HepG2 (cell line): ENCODE data around the gene OR1S2.
"Not testable (repeated sequence)": the region's sequence is repeated elsewhere in the genome, so short reads cannot be mapped to it uniquely, and the experiment has no call there.

ENCODE experiments used
- MAFK ChIP-seq, 2 experiments: IDR thresholded peaks in 1 of 2; conservative IDR thresholded peaks in 1 of 2; 2 replicates each; pipeline ENCODE4 v1.6.1; 2011; ENCODE audit warnings: improper control_type of control experiment in 2 of 2, low read length in 2 of 2
- MEIS1 ChIP-seq: sonication (generic); formaldehyde crosslinking; IDR thresholded peaks from 2 replicates; pipeline ENCODE4 v1.9.0; 2021; ENCODE audit warnings: mild to moderate bottlenecking, missing genetic modification reagents, moderate library complexity, borderline replicate concordance
- TF ChIP-seq, protein P1 (sequence below): sonication (generic); formaldehyde crosslinking; conservative IDR thresholded peaks from 2 replicates; pipeline ENCODE4 v1.4.0; 2020; ENCODE audit warnings: missing genetic modification reagents
- TF ChIP-seq, protein P2 (sequence below): sonication (generic); formaldehyde crosslinking; IDR thresholded peaks from 2 replicates; pipeline ENCODE4 v1.4.0; 2020; ENCODE audit warnings: missing genetic modification reagents

DNA sequence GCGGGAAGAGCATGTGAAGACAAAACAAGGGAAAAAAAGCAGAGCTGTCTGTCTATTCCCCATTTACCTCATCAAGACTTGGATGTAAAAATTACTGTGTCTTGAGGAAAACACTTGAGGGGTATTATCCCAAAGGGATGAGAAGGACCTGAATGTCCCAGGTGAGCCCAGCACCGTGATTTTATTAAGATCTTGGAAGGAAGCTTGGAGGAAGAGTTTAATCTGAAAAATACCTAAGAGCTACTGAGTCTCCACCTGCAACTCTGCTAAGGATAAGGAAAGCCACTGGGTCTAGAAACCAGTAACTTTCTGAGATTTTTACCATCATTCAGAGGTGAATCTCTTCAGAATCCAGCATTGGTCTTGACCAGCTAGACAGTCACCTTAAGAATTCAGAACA lies 8.5 kb upstream of the OR1S2 start, which contains the start of gene OR1S1:
- TF ChIP-seq, protein P1, sequence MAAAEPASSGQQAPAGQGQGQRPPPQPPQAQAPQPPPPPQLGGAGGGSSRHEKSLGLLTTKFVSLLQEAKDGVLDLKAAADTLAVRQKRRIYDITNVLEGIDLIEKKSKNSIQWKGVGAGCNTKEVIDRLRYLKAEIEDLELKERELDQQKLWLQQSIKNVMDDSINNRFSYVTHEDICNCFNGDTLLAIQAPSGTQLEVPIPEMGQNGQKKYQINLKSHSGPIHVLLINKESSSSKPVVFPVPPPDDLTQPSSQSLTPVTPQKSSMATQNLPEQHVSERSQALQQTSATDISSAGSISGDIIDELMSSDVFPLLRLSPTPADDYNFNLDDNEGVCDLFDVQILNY (CRISPR knock-in tag): not testable (repeated sequence)
- not testable (repeated sequence) for TF ChIP-seq MAFK (conservative IDR thresholded peaks at IDR 0.05 in 1 of 2, IDR thresholded peaks at IDR 0.05 in 1 of 2; ENCODE audit: low read length in 2 of 2); MEIS1 (CRISPR knock-in tag)
- TF ChIP-seq, protein P2, sequence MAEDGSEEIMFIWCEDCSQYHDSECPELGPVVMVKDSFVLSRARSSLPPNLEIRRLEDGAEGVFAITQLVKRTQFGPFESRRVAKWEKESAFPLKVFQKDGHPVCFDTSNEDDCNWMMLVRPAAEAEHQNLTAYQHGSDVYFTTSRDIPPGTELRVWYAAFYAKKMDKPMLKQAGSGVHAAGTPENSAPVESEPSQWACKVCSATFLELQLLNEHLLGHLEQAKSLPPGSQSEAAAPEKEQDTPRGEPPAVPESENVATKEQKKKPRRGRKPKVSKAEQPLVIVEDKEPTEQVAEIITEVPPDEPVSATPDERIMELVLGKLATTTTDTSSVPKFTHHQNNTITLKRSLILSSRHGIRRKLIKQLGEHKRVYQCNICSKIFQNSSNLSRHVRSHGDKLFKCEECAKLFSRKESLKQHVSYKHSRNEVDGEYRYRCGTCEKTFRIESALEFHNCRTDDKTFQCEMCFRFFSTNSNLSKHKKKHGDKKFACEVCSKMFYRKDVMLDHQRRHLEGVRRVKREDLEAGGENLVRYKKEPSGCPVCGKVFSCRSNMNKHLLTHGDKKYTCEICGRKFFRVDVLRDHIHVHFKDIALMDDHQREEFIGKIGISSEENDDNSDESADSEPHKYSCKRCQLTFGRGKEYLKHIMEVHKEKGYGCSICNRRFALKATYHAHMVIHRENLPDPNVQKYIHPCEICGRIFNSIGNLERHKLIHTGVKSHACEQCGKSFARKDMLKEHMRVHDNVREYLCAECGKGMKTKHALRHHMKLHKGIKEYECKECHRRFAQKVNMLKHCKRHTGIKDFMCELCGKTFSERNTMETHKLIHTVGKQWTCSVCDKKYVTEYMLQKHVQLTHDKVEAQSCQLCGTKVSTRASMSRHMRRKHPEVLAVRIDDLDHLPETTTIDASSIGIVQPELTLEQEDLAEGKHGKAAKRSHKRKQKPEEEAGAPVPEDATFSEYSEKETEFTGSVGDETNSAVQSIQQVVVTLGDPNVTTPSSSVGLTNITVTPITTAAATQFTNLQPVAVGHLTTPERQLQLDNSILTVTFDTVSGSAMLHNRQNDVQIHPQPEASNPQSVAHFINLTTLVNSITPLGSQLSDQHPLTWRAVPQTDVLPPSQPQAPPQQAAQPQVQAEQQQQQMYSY (CRISPR knock-in tag): not testable (repeated sequence)
